Neuronal stem cell (in vitro differentiated cells): ENCODE results near the gene CTSW.
A peak's percentile ranks its signal among the peaks of the same experiment; 100 is the strongest.

Experiments
- DNase-seq: peaks from one replicate; pipeline ENCODE4 v3.0.0-alpha.2; 2013; ENCODE audit warnings: low spot score
- H2AFZ ChIP-seq: one replicate; pipeline ENCODE4 v1.6.1; 2013; ENCODE audit warnings: mild to moderate bottlenecking, low read length, inconsistent platforms
- H2AK5ac ChIP-seq: 2 replicates; pipeline ENCODE4 v1.6.1; 2013; ENCODE audit warnings: low read depth, mild to moderate bottlenecking, inconsistent platforms, low read length, moderate library complexity, mixed read lengths
- H2BK120ac ChIP-seq: 2 replicates; pipeline ENCODE4 v1.6.1; 2013; ENCODE audit warnings: low read depth, mild to moderate bottlenecking, inconsistent platforms, low read length, moderate library complexity, mixed read lengths
- H2BK12ac ChIP-seq: one replicate; pipeline ENCODE4 v1.6.1; 2013; ENCODE audit warnings: low read length, inconsistent platforms
- H2BK15ac ChIP-seq: 2 replicates; pipeline ENCODE4 v1.6.1; 2013; ENCODE audit warnings: mild to moderate bottlenecking, low read length, inconsistent platforms, mixed read lengths
- H2BK5ac ChIP-seq: one replicate; pipeline ENCODE4 v1.6.1; 2013; ENCODE audit warnings: inconsistent platforms, mild to moderate bottlenecking, low read length, moderate library complexity
- H3K14ac ChIP-seq: one replicate; pipeline ENCODE4 v1.6.1; 2013; ENCODE audit warnings: low read length, inconsistent platforms
- H3K18ac ChIP-seq: 2 replicates; pipeline ENCODE4 v1.6.1; 2013; ENCODE audit warnings: low read length, inconsistent platforms
- H3K23ac ChIP-seq: 2 replicates; pipeline ENCODE4 v1.6.1; 2013; ENCODE audit warnings: low read depth, mild to moderate bottlenecking, mixed read lengths, low read length, inconsistent platforms; ENCODE audit not compliant: poor library complexity
- H3K27ac ChIP-seq: replicated peaks from 3 replicates; pipeline ENCODE4 v1.5.1; 2013; ENCODE audit warnings: low read length, inconsistent platforms
- H3K27me3 ChIP-seq, 3 experiments: 2 replicates each; pipeline ENCODE4 v1.6.1; 2013; ENCODE audit warnings: low read length in 3 of 3, mild to moderate bottlenecking in 2 of 3, inconsistent platforms in 1 of 3, low read depth in 1 of 3, mixed read lengths in 1 of 3, moderate library complexity in 1 of 3; ENCODE audit not compliant: control insufficient read depth in 3 of 3, insufficient read depth in 3 of 3
- H3K36me3 ChIP-seq, 2 donors: replicated peaks in 1 of 2; 2 replicates each; pipeline ENCODE4 v1.6.1; 2013; ENCODE audit warnings: low read length in 2 of 2; ENCODE audit not compliant: control insufficient read depth in 2 of 2, insufficient read depth in 2 of 2
- H3K4ac ChIP-seq: 2 replicates; pipeline ENCODE4 v1.6.1; 2013; ENCODE audit warnings: inconsistent platforms, mild to moderate bottlenecking, low read length, moderate library complexity
- H3K4me1 ChIP-seq, 2 donors: 1 replicate in 1 of 2; 2 replicates in 1 of 2; pipeline ENCODE4 v1.6.1; 2013; ENCODE audit warnings: low read length in 2 of 2, low read depth in 1 of 2; ENCODE audit not compliant: control insufficient read depth in 2 of 2, insufficient read depth in 1 of 2
- H3K4me2 ChIP-seq: one replicate; pipeline ENCODE4 v1.6.1; 2013; ENCODE audit warnings: mild to moderate bottlenecking, low read length, inconsistent platforms; ENCODE audit not compliant: insufficient read depth, poor library complexity, severe bottlenecking
- H3K4me3 ChIP-seq, 2 donors: 2 replicates each; pipeline ENCODE4 v1.5.1; 2013; ENCODE audit warnings: low read length in 2 of 2, mild to moderate bottlenecking in 2 of 2, inconsistent platforms in 1 of 2, moderate library complexity in 1 of 2
- H3K79me1 ChIP-seq: one replicate; pipeline ENCODE4 v1.6.1; 2013; ENCODE audit warnings: low read depth, mild to moderate bottlenecking, inconsistent platforms, low read length, moderate library complexity
- H3K9ac ChIP-seq: one replicate; pipeline ENCODE4 v1.6.1; 2013; ENCODE audit warnings: mild to moderate bottlenecking, low read depth, low read length, inconsistent platforms; ENCODE audit not compliant: poor library complexity
- H3K9me3 ChIP-seq, 2 donors: replicated peaks in 1 of 2; 2 replicates each; pipeline versions ENCODE3 to v1.6.1; 2013; ENCODE audit warnings: low read length in 2 of 2, mild to moderate bottlenecking in 2 of 2, inconsistent platforms in 1 of 2, low read depth in 1 of 2, mixed read lengths in 1 of 2, moderate library complexity in 1 of 2; ENCODE audit not compliant: control insufficient read depth in 2 of 2, insufficient read depth in 1 of 2
- H4K8ac ChIP-seq: one replicate; pipeline ENCODE4 v1.6.1; 2013; ENCODE audit warnings: low read depth, mild to moderate bottlenecking, inconsistent platforms, low read length, moderate library complexity
- H4K91ac ChIP-seq: one replicate; pipeline ENCODE4 v1.6.1; 2013; ENCODE audit warnings: low read length, low read depth, mild to moderate bottlenecking, inconsistent platforms; ENCODE audit not compliant: poor library complexity
- WGBS, 2 donors: extraction: QIAGEN DNeasy Blood & Tissue Kit; methylation state at CpG; one replicate each; pipeline ENCODE4 v1.1.7; 2013; ENCODE audit warnings: missing lambda C conversion rate in 2 of 2, mixed read lengths in 1 of 2; ENCODE audit not compliant: insufficient read length in 2 of 2, insufficient replicate concordance in 1 of 2; ENCODE audit errors: extremely low coverage in 2 of 2; 5-methylcytosine and 5-hydroxymethylcytosine counted together

CTSW gene

DNA sequence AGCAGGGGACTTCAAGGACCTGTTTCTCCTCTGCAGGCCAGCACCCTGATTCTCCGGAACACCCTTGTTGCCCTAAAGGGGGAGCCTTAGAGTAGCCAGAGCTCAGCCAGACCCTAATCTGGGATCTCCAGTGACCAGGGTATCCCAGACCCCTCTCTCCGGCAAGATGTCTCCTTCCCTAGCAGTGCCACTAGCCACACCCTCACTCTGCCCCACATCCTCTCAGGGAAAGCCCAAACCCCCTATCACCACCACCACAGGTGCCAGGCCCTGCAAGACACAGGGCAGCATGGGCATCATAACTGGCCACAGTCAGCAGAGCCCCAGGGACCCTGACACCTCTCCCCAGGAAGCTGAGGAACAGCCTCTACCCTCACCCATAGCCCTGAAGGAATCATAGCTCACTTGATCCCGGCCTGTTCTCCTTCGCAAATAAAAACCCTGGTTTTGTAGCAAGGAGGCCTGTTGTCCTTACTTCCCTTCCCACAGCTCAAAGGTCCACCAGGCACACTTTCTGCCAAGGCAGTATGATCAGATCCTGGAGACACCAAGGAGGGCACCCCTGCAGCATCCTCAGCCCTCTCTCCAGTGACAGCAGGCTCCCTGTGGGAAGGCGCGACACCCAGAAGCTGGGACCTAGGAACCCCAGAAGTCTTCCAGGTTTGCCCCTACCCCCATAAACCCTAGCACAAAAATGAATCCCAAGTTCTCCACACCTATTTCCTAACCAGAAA, 26.2 kb upstream of the CTSW start:
- Histone ChIP-seq H3K23ac (no peak overlapping the region), H2BK15ac (no peak overlapping the region), H3K4ac (no peak overlapping the region), H4K8ac (no peak overlapping the region), H2AK5ac (no peak overlapping the region), H3K9ac (no peak overlapping the region), H3K27me3 (no peaks in the 10 kb centered on the region), H2AFZ (no peak overlapping the region), H3K4me2 (no peak overlapping the region), H3K4me1 (peaks cover 4 to 6% of the 10 kb centered on the region in 2 donors), H3K14ac (no peak overlapping the region), H4K91ac (no peak overlapping the region), H2BK5ac (no peak overlapping the region), H3K4me3 (no peak overlapping the region), H2BK120ac (no peak overlapping the region), H3K9me3 (peaks cover 6 to 14% of the 10 kb centered on the region in 2 donors), H3K27ac (no peak overlapping the region), H2BK12ac (no peak overlapping the region), H3K36me3 (peaks cover 51 to 55% of the 10 kb centered on the region in 2 donors), H3K79me1 (peaks cover 23% of the 10 kb centered on the region), H3K18ac (no peak overlapping the region)
- DNase-seq, result no peak
- WGBS, 2 donors, result no CpG with 5 or more reads among the region's 6 CpGs

- H3K9me3 ChIP-seq, result peaks cover 6 to 14% of the 10 kb centered on the region in 2 donors
- H2BK5ac ChIP-seq, result no peak overlapping the region
- no peaks in the 10 kb centered on the region for H3K27me3 ChIP-seq
- no peak overlapping the region for H3K4me2 ChIP-seq
- no peak overlapping the region for H3K18ac ChIP-seq
- no peak overlapping the region for H2BK120ac ChIP-seq
- H4K8ac ChIP-seq, result no peak overlapping the region
- no peak overlapping the region for H2AK5ac ChIP-seq
- H2BK15ac ChIP-seq, result no peak overlapping the region
- no peak overlapping the region for H4K91ac ChIP-seq
- H3K79me1 ChIP-seq, result peaks cover 23% of the 10 kb centered on the region
- peak overlapping the region; percentile 3 for H3K23ac ChIP-seq
- no peak overlapping the region for H3K27ac ChIP-seq
- H3K36me3 ChIP-seq, result peaks cover 51 to 55% of the 10 kb centered on the region in 2 donors
- DNase-seq, result no peak
- no peak overlapping the region for H2AFZ ChIP-seq
- H3K9ac ChIP-seq, result no peak overlapping the region
- no peak overlapping the region for H3K4ac ChIP-seq
- no CpG with 5 or more reads among the region's 4 CpGs for WGBS, 2 donors
- H2BK12ac ChIP-seq, result no peak overlapping the region
- H3K4me1 ChIP-seq, result peaks cover 4 to 6% of the 10 kb centered on the region in 2 donors
- no peak overlapping the region for H3K14ac ChIP-seq
- H3K4me3 ChIP-seq, result no peak overlapping the region
Observed at GRCh38 chr11:65854161-65854592, 25.5 kb upstream of the CTSW start.

- H3K4me2 ChIP-seq, result no peak overlapping the region
- peaks cover 51 to 55% of the 10 kb centered on the region in 2 donors for H3K36me3 ChIP-seq
- no peak overlapping the region for H4K91ac ChIP-seq
- no peak overlapping the region for H3K4ac ChIP-seq
- peaks cover under 1 to 8% of the 10 kb centered on the region in 2 donors for H3K4me1 ChIP-seq
- DNase-seq, result no peak
- H2AFZ ChIP-seq, result no peak overlapping the region
- no peak overlapping the region for H2BK12ac ChIP-seq
- no peak overlapping the region for H3K23ac ChIP-seq
- peaks cover 6 to 14% of the 10 kb centered on the region in 2 donors for H3K9me3 ChIP-seq
- H2BK5ac ChIP-seq, result no peak overlapping the region
- no CpG with 5 or more reads among the region's 15 CpGs for WGBS, 2 donors
- H3K9ac ChIP-seq, result peak overlapping the region; percentile 51
- no peak overlapping the region for H3K14ac ChIP-seq
- no peak overlapping the region for H4K8ac ChIP-seq
- H3K18ac ChIP-seq, result no peak overlapping the region
- peaks cover 23% of the 10 kb centered on the region for H3K79me1 ChIP-seq
- H2BK15ac ChIP-seq, result no peak overlapping the region
- no peaks in the 10 kb centered on the region for H3K27me3 ChIP-seq
- H2AK5ac ChIP-seq, result no peak overlapping the region
- no peak overlapping the region for H3K27ac ChIP-seq
- H2BK120ac ChIP-seq, result no peak overlapping the region
- H3K4me3 ChIP-seq, result peak overlapping the region in 1 of 2 donors; percentile 83
Observed at GRCh38 chr11:65854852-65855837, 24.5 kb upstream of the CTSW start.

GRCh38 chr11:65855927-65856363, 23.7 kb upstream of the CTSW start:
- no CpG with 5 or more reads among the region's 15 CpGs for WGBS, 2 donors
- peak overlapping the region in 1 of 2 donors; percentile 83 for H3K4me3 ChIP-seq
- no peak overlapping the region for H3K9ac ChIP-seq
- H4K8ac ChIP-seq, result no peak overlapping the region
- H3K27me3 ChIP-seq, result no peaks in the 10 kb centered on the region
- no peak overlapping the region for H3K18ac ChIP-seq
- no peak overlapping the region for H3K4ac ChIP-seq
- no peak overlapping the region for H3K23ac ChIP-seq
- H2BK5ac ChIP-seq, result no peak overlapping the region
- H3K4me2 ChIP-seq, result no peak overlapping the region
- peaks cover 50 to 55% of the 10 kb centered on the region in 2 donors for H3K36me3 ChIP-seq
- no peak overlapping the region for H2BK15ac ChIP-seq
- no peak for DNase-seq
- H2AK5ac ChIP-seq, result no peak overlapping the region
- H3K79me1 ChIP-seq, result peaks cover 28% of the 10 kb centered on the region
- no peak overlapping the region for H2AFZ ChIP-seq
- no peak overlapping the region for H4K91ac ChIP-seq
- H3K4me1 ChIP-seq, result peaks cover 0 to 8% of the 10 kb centered on the region in 2 donors
- no peak overlapping the region for H3K14ac ChIP-seq
- H2BK12ac ChIP-seq, result no peak overlapping the region
- H3K9me3 ChIP-seq, result peaks cover 6 to 12% of the 10 kb centered on the region in 2 donors
- H3K27ac ChIP-seq, result no peak overlapping the region
- no peak overlapping the region for H2BK120ac ChIP-seq
